HEK293 (cell line): ENCODE results near the gene POC1B.

ENCODE experiments used
- BCL11A ChIP-seq: fragments of 450-650 bp; formaldehyde crosslinking; IDR thresholded peaks from 2 replicates; pipeline ENCODE4 v1.5.1; 2016; ENCODE audit warnings: low read depth, missing biosample characterization, missing genetic modification characterization
- CTCF ChIP-seq: fragments of 450-650 bp; formaldehyde crosslinking; IDR thresholded peaks from 2 replicates; pipeline ENCODE4 v1.5.1; 2016; ENCODE audit warnings: missing biosample characterization, missing genetic modification characterization
- ELK4 ChIP-seq: IDR thresholded peaks from 2 replicates; pipeline ENCODE4 v1.6.1; 2011; ENCODE audit warnings: mild to moderate bottlenecking, low read depth, low read length, borderline replicate concordance
- HIC1 ChIP-seq: fragments of 450-650 bp; formaldehyde crosslinking; IDR thresholded peaks from 2 replicates; pipeline ENCODE4 v1.5.1; 2016; ENCODE audit warnings: missing biosample characterization, missing genetic modification characterization
- MYNN ChIP-seq: fragments of 450-650 bp; formaldehyde crosslinking; IDR thresholded peaks from 2 replicates; pipeline ENCODE4 v1.5.1; 2016; ENCODE audit warnings: missing biosample characterization, missing genetic modification characterization, borderline replicate concordance
- PRDM1 ChIP-seq: fragments of 450-650 bp; formaldehyde crosslinking; IDR thresholded peaks from 2 replicates; pipeline ENCODE4; 2016; ENCODE audit warnings: missing biosample characterization, missing genetic modification characterization
- TSHZ1 ChIP-seq: fragments of 450-650 bp; formaldehyde crosslinking; IDR thresholded peaks from 2 replicates; pipeline ENCODE4 v1.5.1; 2016; ENCODE audit warnings: missing biosample characterization, missing genetic modification characterization, borderline replicate concordance
- ZBTB1 ChIP-seq: fragments of 450-650 bp; formaldehyde crosslinking; IDR thresholded peaks from 2 replicates; pipeline ENCODE4 v1.5.1; 2016; ENCODE audit warnings: missing biosample characterization, missing genetic modification characterization
- ZBTB6 ChIP-seq: fragments of 450-650 bp; formaldehyde crosslinking; IDR thresholded peaks from 2 replicates; pipeline ENCODE4 v1.5.1; 2017; ENCODE audit warnings: missing biosample characterization, missing genetic modification characterization
- ZNF211 ChIP-seq: fragments of 450-650 bp; formaldehyde crosslinking; IDR thresholded peaks from 2 replicates; pipeline ENCODE4 v1.5.1; 2016; ENCODE audit warnings: low read depth, missing biosample characterization, missing genetic modification characterization
- ZNF292 ChIP-seq: fragments of 450-650 bp; formaldehyde crosslinking; IDR thresholded peaks from 2 replicates; pipeline ENCODE4 v1.5.1; 2016; ENCODE audit warnings: low read depth, missing biosample characterization, missing genetic modification characterization, borderline replicate concordance
- ZNF426 ChIP-seq: fragments of 450-650 bp; formaldehyde crosslinking; IDR thresholded peaks from 2 replicates; pipeline ENCODE4 v1.5.1; 2017; ENCODE audit warnings: missing biosample characterization, missing genetic modification characterization, mild to moderate bottlenecking, inconsistent platforms, moderate library complexity
- ZNF449 ChIP-seq: fragments of 450-650 bp; formaldehyde crosslinking; IDR thresholded peaks from 2 replicates; pipeline ENCODE4 v1.5.1; 2017; ENCODE audit warnings: missing biosample characterization, mild to moderate bottlenecking, missing genetic modification characterization, moderate library complexity
- ZNF518A ChIP-seq: fragments of 450-650 bp; formaldehyde crosslinking; conservative IDR thresholded peaks from 2 replicates; pipeline ENCODE4 v1.5.1; 2016; ENCODE audit warnings: low read depth, missing biosample characterization, missing genetic modification characterization
- ZNF621 ChIP-seq: fragments of 450-650 bp; formaldehyde crosslinking; IDR thresholded peaks from 2 replicates; pipeline ENCODE4 v1.5.1; 2017; ENCODE audit warnings: missing biosample characterization, missing genetic modification characterization
- ZNF645 ChIP-seq: fragments of 450-650 bp; formaldehyde crosslinking; IDR thresholded peaks from 2 replicates; pipeline ENCODE4; 2016; ENCODE audit warnings: missing biosample characterization, missing genetic modification characterization
- ZNF654 ChIP-seq: fragments of 450-650 bp; formaldehyde crosslinking; IDR thresholded peaks from 2 replicates; pipeline ENCODE4 v1.5.1; 2016; ENCODE audit warnings: low read depth, missing biosample characterization, missing genetic modification characterization
- ZSCAN5A ChIP-seq: fragments of 450-650 bp; formaldehyde crosslinking; IDR thresholded peaks from 2 replicates; pipeline ENCODE4 v1.5.1; 2016; ENCODE audit warnings: missing biosample characterization, missing genetic modification characterization

POC1B gene

GRCh38 chr12:89524541-89525304 is 1.1 kb downstream of the POC1B start, which contains the start of gene GALNT4 (continued):
- TF ChIP-seq CTCF (tag by site-specific recombination) (peak; percentile 77), ZNF518A (tag by site-specific recombination) (no peak), ZBTB6 (tag by site-specific recombination) (no peak), ELK4 (no peak), PRDM1 (tag by site-specific recombination) (peak; percentile 79), ZNF621 (tag by site-specific recombination) (no peak), ZNF645 (tag by site-specific recombination) (no peak), ZNF292 (no peak), MYNN (tag by site-specific recombination) (no peak), ZNF426 (tag by site-specific recombination) (no peak), BCL11A (tag by site-specific recombination) (no peak), ZBTB1 (tag by site-specific recombination) (no peak), ZSCAN5A (tag by site-specific recombination) (no peak), ZNF449 (peak; percentile 76), HIC1 (tag by site-specific recombination) (peak; percentile 9; the same call in 1 of the 2 replicates), ZNF211 (tag by site-specific recombination) (no peak), ZNF654 (tag by site-specific recombination) (peak; percentile 17), TSHZ1 (tag by site-specific recombination) (no peak)
